HG03378 (cell line): ENCODE data around the gene TRIM40.
"Not testable (repeated sequence)": the region's sequence is repeated elsewhere in the genome, so short reads cannot be mapped to it uniquely, and the experiment has no call there.

Experiments
- ATAC-seq: cut with Tn5 transposase; IDR thresholded peaks from one replicate; pipeline ENCODE4 v1.9.1; 2021; ENCODE audit warnings: mild to moderate bottlenecking, moderate library complexity; ENCODE audit not compliant: unreplicated experiment

Gene TRIM40

GRCh38 chr6:30113003-30113759 lies 22.8 kb upstream of the TRIM40 start, which contains the start of gene TRIM31:
Gene TRIM31 (minus strand): TSS chr6:30113090. CDS start chr6:30112805, 285 bp downstream.
- no peak for ATAC-seq

- no peak for ATAC-seq
Observed at GRCh38 chr6:30113841-30114240, 22.1 kb upstream of the TRIM40 start.

- no peak for ATAC-seq
Observed at GRCh38 chr6:30116724-30117123, 19.2 kb upstream of the TRIM40 start.

- ATAC-seq: not testable (repeated sequence)
Observed at GRCh38 chr6:30118691-30119090, 17.2 kb upstream of the TRIM40 start.

GRCh38 chr6:30121446-30122366 lies 14.2 kb upstream of the TRIM40 start:
- ATAC-seq: no peak

- ATAC-seq: no peak
Observed at GRCh38 chr6:30122515-30122914, 13.4 kb upstream of the TRIM40 start.

- ATAC-seq: no peak
Observed at GRCh38 chr6:30127238-30128093, 8.5 kb upstream of the TRIM40 start.

- ATAC-seq: no peak
Observed at GRCh38 chr6:30129265-30130178, 6.4 kb upstream of the TRIM40 start.

GRCh38 chr6:30130179-30130679 lies 5.7 kb upstream of the TRIM40 start:
- ATAC-seq: no peak

- no peak for ATAC-seq
Observed at GRCh38 chr6:30130887-30131862, 4.8 kb upstream of the TRIM40 start.

- ATAC-seq: no peak
Observed at GRCh38 chr6:30131947-30132497, 3.9 kb upstream of the TRIM40 start.

GRCh38 chr6:30135147-30135546 lies 793 bp upstream of the TRIM40 start:
- no peak for ATAC-seq

- no peak for ATAC-seq
Observed at GRCh38 chr6:30136570-30137286, 788 bp downstream of the TRIM40 start.

GRCh38 chr6:30140240-30140639 lies 4.3 kb downstream of the TRIM40 start:
- ATAC-seq: not testable (repeated sequence)

- ATAC-seq: no peak
Observed at GRCh38 chr6:30142665-30143064, 6.7 kb downstream of the TRIM40 start.

- ATAC-seq: no peak
Observed at GRCh38 chr6:30143780-30144179, 7.8 kb downstream of the TRIM40 start.

GRCh38 chr6:30144811-30145210 lies 8.9 kb downstream of the TRIM40 start:
- no peak for ATAC-seq

- no peak for ATAC-seq
Observed at GRCh38 chr6:30145818-30146217, 9.9 kb downstream of the TRIM40 start.
